DND-41 (cell line): ENCODE data around the gene SHTN1.

Experiments used
- ATAC-seq: fragments of 200-7000 bp; cut with Tn5 transposase; 3 replicates; pipeline ENCODE4 v1.9.1; 2021; ENCODE audit warnings: low read depth; ENCODE audit not compliant: insufficient read depth
- DNase-seq: peaks from one replicate; pipeline ENCODE4 v3.0.0-alpha.2; 2020
- H2AFZ ChIP-seq: 2 replicates; pipeline ENCODE4 v1.6.0; 2012; ENCODE audit warnings: low read depth, low read length
- H3K27ac ChIP-seq: 2 replicates; pipeline ENCODE4 v1.5.1; 2012; ENCODE audit warnings: low read length, inconsistent platforms
- H3K27me3 ChIP-seq: fragments of 200-600 bp; sonication (generic); 2 replicates; pipeline ENCODE4 v1.6.0; 2012; ENCODE audit warnings: low read length, mild to moderate bottlenecking, inconsistent platforms; ENCODE audit not compliant: insufficient read depth, poor library complexity
- H3K36me3 ChIP-seq: 2 replicates; pipeline ENCODE4 v1.5.1; 2012; ENCODE audit warnings: low read length, inconsistent platforms; ENCODE audit not compliant: insufficient read depth
- H3K4me1 ChIP-seq: 2 replicates; pipeline ENCODE4 v1.5.1; 2012; ENCODE audit warnings: mild to moderate bottlenecking, low read length; ENCODE audit not compliant: insufficient read depth
- H3K4me2 ChIP-seq: 2 replicates; pipeline ENCODE4 v1.6.0; 2012; ENCODE audit warnings: mild to moderate bottlenecking, moderate library complexity, low read length, inconsistent platforms; ENCODE audit not compliant: insufficient read depth
- H3K4me3 ChIP-seq, 2 experiments: fragments of 200-600 bp in 1 of 2; shearing (Covaris generic) in 1 of 2; 2 replicates each; pipeline ENCODE4 v1.5.1; 2012 to 2016; ENCODE audit warnings: inconsistent platforms in 2 of 2, low read length in 2 of 2, mild to moderate bottlenecking in 2 of 2, low read depth in 1 of 2, moderate library complexity in 1 of 2
- H3K79me2 ChIP-seq: 2 replicates; pipeline ENCODE4 v1.6.0; 2012; ENCODE audit warnings: low read length, inconsistent platforms; ENCODE audit not compliant: insufficient read depth
- H3K9ac ChIP-seq: 2 replicates; pipeline ENCODE4 v1.6.0; 2012; ENCODE audit warnings: low read depth, mild to moderate bottlenecking, inconsistent platforms, low read length, moderate library complexity
- H3K9me3 ChIP-seq: 2 replicates; pipeline ENCODE4 v1.5.1; 2012; ENCODE audit warnings: low read length, moderate library complexity, mild to moderate bottlenecking, inconsistent platforms; ENCODE audit not compliant: insufficient read depth, severe bottlenecking
- H4K20me1 ChIP-seq: 2 replicates; pipeline ENCODE4 v1.6.0; 2012; ENCODE audit warnings: low read length; ENCODE audit not compliant: insufficient read depth
- EZH2 ChIP-seq: IDR thresholded peaks from 3 replicates; pipeline ENCODE4 v1.6.1; 2012; ENCODE audit warnings: borderline replicate concordance, low read depth, mild to moderate bottlenecking, moderate library complexity, low read length, inconsistent platforms; ENCODE audit not compliant: severe bottlenecking
- TF ChIP-seq, protein P1 (sequence below): IDR thresholded peaks from 2 replicates; pipeline ENCODE4 v1.5.1; 2012; ENCODE audit warnings: borderline replicate concordance, low read length, moderate library complexity, mild to moderate bottlenecking; ENCODE audit not compliant: poor library complexity, severe bottlenecking; ENCODE audit errors: extremely low read depth

The SHTN1 gene

GRCh38 chr10:116840389-116841075 lies 164.5 kb downstream of the SHTN1 start:
- no peak for TF ChIP-seq EZH2
- TF ChIP-seq, protein P1, sequence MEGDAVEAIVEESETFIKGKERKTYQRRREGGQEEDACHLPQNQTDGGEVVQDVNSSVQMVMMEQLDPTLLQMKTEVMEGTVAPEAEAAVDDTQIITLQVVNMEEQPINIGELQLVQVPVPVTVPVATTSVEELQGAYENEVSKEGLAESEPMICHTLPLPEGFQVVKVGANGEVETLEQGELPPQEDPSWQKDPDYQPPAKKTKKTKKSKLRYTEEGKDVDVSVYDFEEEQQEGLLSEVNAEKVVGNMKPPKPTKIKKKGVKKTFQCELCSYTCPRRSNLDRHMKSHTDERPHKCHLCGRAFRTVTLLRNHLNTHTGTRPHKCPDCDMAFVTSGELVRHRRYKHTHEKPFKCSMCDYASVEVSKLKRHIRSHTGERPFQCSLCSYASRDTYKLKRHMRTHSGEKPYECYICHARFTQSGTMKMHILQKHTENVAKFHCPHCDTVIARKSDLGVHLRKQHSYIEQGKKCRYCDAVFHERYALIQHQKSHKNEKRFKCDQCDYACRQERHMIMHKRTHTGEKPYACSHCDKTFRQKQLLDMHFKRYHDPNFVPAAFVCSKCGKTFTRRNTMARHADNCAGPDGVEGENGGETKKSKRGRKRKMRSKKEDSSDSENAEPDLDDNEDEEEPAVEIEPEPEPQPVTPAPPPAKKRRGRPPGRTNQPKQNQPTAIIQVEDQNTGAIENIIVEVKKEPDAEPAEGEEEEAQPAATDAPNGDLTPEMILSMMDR = no peak
- no peaks in the 10 kb centered on the region for H3K36me3 ChIP-seq
- H3K4me3 ChIP-seq = no peak overlapping the region
- no peaks in the 10 kb centered on the region for H3K4me1 ChIP-seq
- peaks cover 4% of the 10 kb centered on the region for H3K27me3 ChIP-seq
- no peaks in the 10 kb centered on the region for H3K79me2 ChIP-seq
- H3K9me3 ChIP-seq = no peaks in the 10 kb centered on the region
- no peak overlapping the region for H3K9ac ChIP-seq
- H3K27ac ChIP-seq = no peak overlapping the region
- no peak for DNase-seq
- H2AFZ ChIP-seq = no peak overlapping the region
- H3K4me2 ChIP-seq = no peak overlapping the region
- ATAC-seq = no peak
- H4K20me1 ChIP-seq = no peaks in the 10 kb centered on the region

- Histone ChIP-seq H3K27me3 (peaks cover 4% of the 10 kb centered on the region), H3K4me3 (no peak overlapping the region), H3K79me2 (no peaks in the 10 kb centered on the region), H2AFZ (no peak overlapping the region), H3K27ac (no peak overlapping the region), H3K4me1 (no peaks in the 10 kb centered on the region), H3K36me3 (no peaks in the 10 kb centered on the region), H3K9ac (no peak overlapping the region), H3K9me3 (no peaks in the 10 kb centered on the region), H4K20me1 (no peaks in the 10 kb centered on the region), H3K4me2 (no peak overlapping the region)
- no peak for TF ChIP-seq EZH2
- TF ChIP-seq, protein P1 = no peak
- no peak for ATAC-seq
- DNase-seq = no peak
Observed at GRCh38 chr10:116838143-116838725, 166.8 kb downstream of the SHTN1 start.

DNA sequence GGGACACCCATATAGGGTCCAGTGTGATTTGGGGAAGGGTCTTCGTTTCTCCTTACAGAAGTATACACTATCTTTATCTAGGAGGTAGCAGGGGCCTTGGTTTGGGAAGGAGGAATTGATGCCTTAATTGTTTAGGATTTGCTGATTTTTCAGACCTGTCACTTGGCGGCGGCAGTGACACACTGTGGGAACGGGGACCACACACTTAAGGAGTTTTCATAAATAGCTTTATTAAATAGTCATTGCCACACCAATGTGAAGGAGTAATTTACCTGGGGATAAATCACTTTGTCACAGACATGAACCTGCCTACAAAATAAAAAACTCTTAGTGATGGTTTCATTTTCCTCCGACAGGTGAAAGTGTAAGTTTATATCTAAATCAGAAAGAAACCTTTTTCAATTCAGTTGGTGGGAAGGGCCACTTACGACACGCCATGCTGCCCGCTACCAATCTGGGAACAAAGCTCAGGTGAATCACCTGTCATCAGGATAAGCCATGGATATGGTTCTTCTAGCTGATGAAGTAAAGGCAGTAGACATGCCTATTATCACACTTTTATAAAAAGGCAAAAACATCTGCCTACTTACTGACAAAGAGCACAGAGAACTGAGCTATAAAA lies 168.0 kb downstream of the SHTN1 start:
- Histone ChIP-seq H3K4me3 (no peak overlapping the region), H3K36me3 (no peaks in the 10 kb centered on the region), H3K27me3 (peaks cover 4% of the 10 kb centered on the region), H3K9me3 (no peaks in the 10 kb centered on the region), H4K20me1 (no peaks in the 10 kb centered on the region), H2AFZ (no peak overlapping the region), H3K79me2 (no peaks in the 10 kb centered on the region), H3K4me1 (no peaks in the 10 kb centered on the region), H3K9ac (no peak overlapping the region), H3K27ac (no peak overlapping the region), H3K4me2 (no peak overlapping the region)
- TF ChIP-seq, protein P1 = no peak
- no peak for TF ChIP-seq EZH2
- no peak for ATAC-seq
- DNase-seq = no peak
